HepG2 (cell line): Measurements from ENCODE around the gene NRDE2. TPM values are rescaled to one million over a fixed set of nuclear protein-coding genes. Genes with fewer than 3 reads are reported as not detected.
"Not testable (repeated sequence)": the region's sequence is repeated elsewhere in the genome, so short reads cannot be mapped to it uniquely, and the experiment has no call there.

Experiments used
- ATAC-seq: fragments of 200-7000 bp; cut with Tn5 transposase; 3 replicates; pipeline ENCODE4 v1.9.1; 2020; ENCODE audit warnings: mild to moderate bottlenecking, moderate library complexity
- BruUV-seq: library from RNA; stranded (reverse); fragments of 400-500 nt; replicated peaks from 2 replicates; lab custom pipeline; 2021; lab: Mats Ljungman, UMichigan
- CTCF ChIA-PET: fragments of 300-600 bp; formaldehyde crosslinking; extraction: SDS; loops from one replicate; lab custom pipeline; 2021; ENCODE audit warnings: low total read pairs, inconsistent platforms, low intra/inter-chr PET ratio; lab: Yijun Ruan, JAX
- POLR2A ChIA-PET: fragments of 350-600 bp; sonication (Branson Sonifier 250); formaldehyde crosslinking; loops from one replicate; lab custom pipeline; 2020; ENCODE audit warnings: antibody characterized with exemption, inconsistent platforms; lab: Yijun Ruan, JAX
- DNase-seq: peaks from one replicate; pipeline ENCODE4 v3.0.0-alpha.2; 2015; ENCODE audit warnings: low spot score
- FAIRE-seq: peaks from 3 replicates; lab custom pipeline; 2011; peaks lifted over from hg19 to GRCh38; lab: Jason Lieb, UNC
- H2AFZ ChIP-seq: one replicate; pipeline ENCODE4 v1.6.1; 2011; ENCODE audit warnings: low read length, inconsistent platforms
- H3K27ac ChIP-seq: fragments of 300-600 bp; 3 replicates; pipeline ENCODE4 v1.8.0; 2011; ENCODE audit warnings: mixed run types, mild to moderate bottlenecking, mixed read lengths, low read length, inconsistent platforms; ENCODE audit not compliant: insufficient read depth; ENCODE audit errors: extremely low read length
- H3K27me3 ChIP-seq, 2 experiments: fragments of 200-600 bp in 1 of 2; 2 replicates in 1 of 2; 3 replicates in 1 of 2; pipeline versions ENCODE4 v1.6.0 to v1.8.0; 2011; ENCODE audit warnings: low read length in 2 of 2, mild to moderate bottlenecking in 2 of 2, moderate library complexity in 2 of 2, inconsistent platforms in 1 of 2; ENCODE audit not compliant: insufficient read depth in 2 of 2, control insufficient read depth in 1 of 2
- H3K36me3 ChIP-seq, 2 experiments: fragments of 200-600 bp in 1 of 2; replicated peaks in 1 of 2; 2 replicates in 1 of 2; 3 replicates in 1 of 2; pipeline versions ENCODE4 v1.5.1 to v1.8.0; 2011; ENCODE audit warnings: low read length in 2 of 2, inconsistent platforms in 1 of 2; ENCODE audit not compliant: insufficient read depth in 2 of 2, control insufficient read depth in 1 of 2
- H3K4me1 ChIP-seq: 2 replicates; pipeline ENCODE4 v1.5.1; 2012; ENCODE audit warnings: low read length, inconsistent platforms; ENCODE audit not compliant: insufficient read depth
- H3K4me2 ChIP-seq: 2 replicates; pipeline ENCODE4 v1.6.0; 2011; ENCODE audit warnings: low read depth, low read length, inconsistent platforms
- H3K4me3 ChIP-seq, 3 experiments: fragments of 200-600 bp in 1 of 3; sonication (generic), shearing (Covaris generic) in 1 of 3; replicated peaks in 1 of 3; 2 replicates each; pipeline ENCODE4 v1.5.1; 2011 to 2016; ENCODE audit warnings: low read length in 3 of 3, inconsistent platforms in 2 of 3, low read depth in 2 of 3, mild to moderate bottlenecking in 2 of 3, control low read depth in 1 of 3, mixed read lengths in 1 of 3; ENCODE audit not compliant: insufficient read depth in 1 of 3
- H3K79me2 ChIP-seq: one replicate; pipeline ENCODE4 v1.6.1; 2011; ENCODE audit warnings: low read length, inconsistent platforms; ENCODE audit not compliant: insufficient read depth
- H3K9ac ChIP-seq: 2 replicates; pipeline ENCODE4 v1.6.0; 2011; ENCODE audit warnings: mild to moderate bottlenecking, low read depth, low read length, inconsistent platforms; ENCODE audit not compliant: insufficient read depth
- H3K9me3 ChIP-seq: 2 replicates; pipeline ENCODE4 v1.5.1; 2012; ENCODE audit warnings: mild to moderate bottlenecking, low read length
- H4K20me1 ChIP-seq: 2 replicates; pipeline ENCODE4 v1.6.0; 2011; ENCODE audit warnings: inconsistent platforms, mild to moderate bottlenecking, low read length, moderate library complexity; ENCODE audit not compliant: insufficient read depth
- CHD2 ChIP-seq: IDR thresholded peaks from 2 replicates; pipeline ENCODE4 v1.6.1; 2011; ENCODE audit warnings: low read depth, low read length, improper control_type of control experiment
- CREM ChIP-seq, 2 experiments: sonication (generic) in 1 of 2; formaldehyde crosslinking in 1 of 2; IDR thresholded peaks; 2 replicates each; pipeline versions ENCODE4 v1.4.0 to v1.6.1; 2016 to 2020; ENCODE audit warnings: antibody characterized with exemption in 1 of 2, mild to moderate bottlenecking in 1 of 2, missing genetic modification reagents in 1 of 2
- HCFC1 ChIP-seq: fragments of 150-350 bp; IDR thresholded peaks from 2 replicates; pipeline ENCODE4 v1.6.1; 2014; ENCODE audit warnings: low read depth, low read length
- JARID2 ChIP-seq: sonication (generic); formaldehyde crosslinking; IDR thresholded peaks from 2 replicates; pipeline ENCODE4 v1.8.1; 2023; ENCODE audit warnings: missing genetic modification reagents, inconsistent platforms; ENCODE audit not compliant: insufficient replicate concordance
- KLF15 ChIP-seq: sonication (generic); formaldehyde crosslinking; IDR thresholded peaks from 2 replicates; pipeline ENCODE4 v1.8.1; 2023; ENCODE audit warnings: borderline replicate concordance, mild to moderate bottlenecking, inconsistent platforms, missing genetic modification reagents, mixed read lengths
- NRL ChIP-seq: sonication (generic); formaldehyde crosslinking; IDR thresholded peaks from 2 replicates; pipeline ENCODE4 v1.5.0; 2020; ENCODE audit warnings: missing genetic modification reagents, mild to moderate bottlenecking, moderate library complexity, borderline replicate concordance
- RXRA ChIP-seq: sonication (generic); formaldehyde crosslinking; IDR thresholded peaks from 2 replicates; pipeline ENCODE4 v1.5.1; 2020; ENCODE audit warnings: missing genetic modification reagents
- SALL1 ChIP-seq: sonication (generic); formaldehyde crosslinking; IDR thresholded peaks from 2 replicates; pipeline ENCODE4 v1.8.0; 2022; ENCODE audit warnings: mild to moderate bottlenecking, missing genetic modification reagents
- TFAP4 ChIP-seq: sonication (generic); IDR thresholded peaks from 2 replicates; pipeline ENCODE4 v1.6.1; 2016; ENCODE audit warnings: low read depth, borderline replicate concordance
- ZFP36 ChIP-seq: fragments of 150-350 bp; IDR thresholded peaks from 2 replicates; pipeline ENCODE4 v1.6.1; 2018; ENCODE audit warnings: borderline replicate concordance, low read length, low read depth; ENCODE audit not compliant: partially characterized antibody
- ZNF10 ChIP-seq: sonication (generic); formaldehyde crosslinking; IDR thresholded peaks from 2 replicates; pipeline ENCODE4 v1.4.0; 2020; ENCODE audit warnings: mild to moderate bottlenecking, low read depth, missing genetic modification reagents, borderline replicate concordance
- ZNF3 ChIP-seq: IDR thresholded peaks from 2 replicates; pipeline ENCODE4 v1.7.0; 2017; ENCODE audit warnings: inconsistent platforms
- ZNF660 ChIP-seq: sonication (generic); formaldehyde crosslinking; IDR thresholded peaks from 2 replicates; pipeline ENCODE4 v1.5.1; 2020; ENCODE audit warnings: mild to moderate bottlenecking, low read depth, missing genetic modification reagents, borderline replicate concordance
- ZNF747 ChIP-seq: sonication (generic); formaldehyde crosslinking; IDR thresholded peaks from 2 replicates; pipeline ENCODE4 v1.8.1; 2023; ENCODE audit warnings: missing genetic modification reagents, mild to moderate bottlenecking, borderline replicate concordance
- ZNF775 ChIP-seq: sonication (generic); formaldehyde crosslinking; IDR thresholded peaks from 2 replicates; pipeline ENCODE4 v1.4.0; 2020; ENCODE audit warnings: missing genetic modification reagents, mild to moderate bottlenecking, moderate library complexity, borderline replicate concordance
- ZSCAN5A ChIP-seq: sonication (generic); formaldehyde crosslinking; IDR thresholded peaks from 2 replicates; pipeline ENCODE4 v1.8.0; 2022; ENCODE audit warnings: mild to moderate bottlenecking, missing genetic modification reagents, borderline replicate concordance
- WGBS: methylation state at CpG from one replicate; pipeline ENCODE4 v1.1.6; 2017; ENCODE audit warnings: low lambda C conversion rate; 5-methylcytosine and 5-hydroxymethylcytosine counted together
- in situ Hi-C: cut with HindIII; loops from 2 replicates; pipeline ENCODE4 v1.10.0; 2017; ENCODE audit warnings: low pct_unique_long_range_greater_than_20kb; ENCODE audit not compliant: extremely low pct_ligation_motif_present
- intact Hi-C: fragments of 100-400 bp; cut with micrococcal nuclease; formaldehyde crosslinking; loops from one replicate; pipeline ENCODE4 v1.10.0; 2022; ENCODE audit not compliant: unreplicated experiment
- polyA plus RNA-seq, 8 experiments: library from polyadenylated mRNA; depleted of rRNA in 3 of 8; stranded (reverse) in 7 of 8; unstranded in 1 of 8; fragments of >200 nt; fragmentation: Illumina TruSeq in 4 of 8; extraction: Trizol in 4 of 8; gene quantifications; 2 replicates each; pipeline versions ENCODE4 v1.2.1 to v1.2.3, GENCODE V29; 2011 to 2016; ENCODE audit warnings: low read depth in 4 of 8, missing spikeins in 1 of 8, mixed read lengths in 1 of 8; ENCODE audit not compliant: insufficient read depth in 1 of 8
- total RNA-seq, 5 experiments: library from RNA; depleted of rRNA; stranded (reverse); fragments of >200 nt; fragmentation: Illumina TruSeq; extraction: Trizol; gene quantifications; 2 replicates each; pipeline ENCODE4 v1.2.3, GENCODE V29; 2016; ENCODE audit warnings: low read depth in 1 of 5

NRDE2 gene
- total and polyA plus RNA-seq, 2 of the 13 experiments (the other 11 are each of a cell fraction or from before 2014, with no cell fraction given), result 5.6 to 12.5 TPM

- H3K9ac ChIP-seq, H4K20me1 ChIP-seq, H3K79me2 ChIP-seq, DNase-seq, in situ Hi-C loops, intact Hi-C loops, H3K36me3 ChIP-seq, POLR2A ChIA-PET, H3K4me3 ChIP-seq, H3K9me3 ChIP-seq, ATAC-seq, H2AFZ ChIP-seq, FAIRE-seq, BruUV-seq, H3K27ac ChIP-seq, H3K4me2 ChIP-seq, CTCF ChIA-PET, H3K27me3 ChIP-seq, H3K4me1 ChIP-seq: not testable (repeated sequence)
- 61% methylated on average over 5 of the region's 5 CpGs for WGBS
Observed at GRCh38 chr14:90341232-90341631, 9.5 kb upstream of the NRDE2 start.

- BruUV-seq, result no TSS peak
- no peak overlapping the region for H3K9ac ChIP-seq
- no peak for DNase-seq
- WGBS, result 0% methylated on average over 2 of the region's 2 CpGs
- no peaks in the 10 kb centered on the region for H3K27me3 ChIP-seq
- no peak overlapping the region for H3K4me3 ChIP-seq
- H3K4me2 ChIP-seq, result no peak overlapping the region
- no peak for ATAC-seq
- H3K79me2 ChIP-seq, result no peaks in the 10 kb centered on the region
- H3K27ac ChIP-seq, result no peak overlapping the region
- ChIA-PET CTCF (no interaction called here), POLR2A (interaction anchor here (1.0 to 1.2 kb wide), 2 partner anchors 47 to 60 kb away, joined by 3 to 5 read pairs; partner anchors contain the start of gene CALM1)
- no peak for TF ChIP-seq ZNF660 (CRISPR knock-in tag)
- no peak for TF ChIP-seq ZNF10 (CRISPR knock-in tag)
- no peak for TF ChIP-seq ZFP36
- TF ChIP-seq ZNF747, result no peak
- no peak for TF ChIP-seq KLF15 (CRISPR knock-in tag)
- TF ChIP-seq ZNF3 (CRISPR knock-in tag), result no peak
- TF ChIP-seq ZNF775, result no peak
- TF ChIP-seq RXRA (CRISPR knock-in tag), result no peak
- TF ChIP-seq NRL (CRISPR knock-in tag), result no peak
- no peak for TF ChIP-seq HCFC1
- TF ChIP-seq TFAP4, result no peak
- no peak for TF ChIP-seq JARID2
- TF ChIP-seq SALL1, result no peak
- TF ChIP-seq CHD2, result no peak
- no peak for TF ChIP-seq ZSCAN5A (CRISPR knock-in tag)
- no peak for TF ChIP-seq CREM (IDR thresholded peaks at IDR 0.05)
- TF ChIP-seq CREM (CRISPR knock-in tag; IDR thresholded peaks at IDR 0.05), result no peak
- peaks cover 9% of the 10 kb centered on the region for H3K4me1 ChIP-seq
- intact Hi-C loops (no loop called here), in situ Hi-C loops (no loop called here)
- H3K9me3 ChIP-seq, result no peaks in the 10 kb centered on the region
- FAIRE-seq, result no peak
- no peak overlapping the region for H2AFZ ChIP-seq
- H4K20me1 ChIP-seq, result no peaks in the 10 kb centered on the region
- H3K36me3 ChIP-seq, result no peaks in the 10 kb centered on the region
Observed at GRCh38 chr14:90336985-90337384, 5.2 kb upstream of the NRDE2 start.
